DMS79 (cell line): ENCODE measurements around the gene LPAR6.

ENCODE experiments used
- DNase-seq: peaks from one replicate; lab custom pipeline; 2025; lab: John Stamatoyannopoulos, UW

The LPAR6 gene

DNA sequence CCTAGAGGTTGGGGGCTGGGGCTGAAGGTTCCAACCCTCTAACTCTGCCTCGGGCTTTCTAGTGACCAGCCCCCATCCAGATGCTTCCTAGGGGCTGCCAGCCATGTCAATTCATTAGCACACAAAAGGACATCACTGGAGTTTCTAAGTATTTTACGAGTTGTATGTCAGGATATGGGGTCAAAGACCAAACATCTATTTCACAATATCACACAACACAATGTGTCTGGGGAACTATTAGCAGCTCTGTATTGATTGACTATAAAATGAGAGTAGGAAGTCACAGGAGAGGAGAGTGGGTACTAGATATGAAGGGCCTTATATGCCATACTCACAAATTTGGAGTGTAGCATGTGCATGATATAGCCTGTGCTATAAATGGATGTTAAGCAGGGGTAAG lies 42.1 kb downstream of the LPAR6 start:
- DNase-seq: no peak

DNA sequence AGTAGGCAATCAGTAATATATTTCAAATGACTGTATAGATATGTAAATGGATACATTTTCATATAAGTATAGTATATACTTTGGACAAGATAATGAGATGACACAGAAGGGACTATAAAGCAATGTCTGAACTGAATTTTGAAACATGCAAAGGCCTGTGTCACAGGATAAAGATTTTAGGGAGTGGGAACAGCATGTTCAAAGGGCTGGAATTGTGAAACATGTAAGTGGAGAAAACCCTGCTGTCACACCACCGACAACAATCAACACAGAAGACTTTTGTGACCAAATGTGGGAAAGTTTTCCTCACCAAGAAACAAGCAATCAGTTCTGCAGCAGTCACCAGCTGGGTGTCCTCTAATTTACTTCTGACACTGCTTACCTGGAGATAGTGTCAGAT lies 42.9 kb downstream of the LPAR6 start:
- DNase-seq: no peak
